ENCODE results near the gene CD164.
"Not testable (repeated sequence)": the region's sequence is repeated elsewhere in the genome, so short reads cannot be mapped to it uniquely, and the experiment has no call there.

CD164 gene

DNA sequence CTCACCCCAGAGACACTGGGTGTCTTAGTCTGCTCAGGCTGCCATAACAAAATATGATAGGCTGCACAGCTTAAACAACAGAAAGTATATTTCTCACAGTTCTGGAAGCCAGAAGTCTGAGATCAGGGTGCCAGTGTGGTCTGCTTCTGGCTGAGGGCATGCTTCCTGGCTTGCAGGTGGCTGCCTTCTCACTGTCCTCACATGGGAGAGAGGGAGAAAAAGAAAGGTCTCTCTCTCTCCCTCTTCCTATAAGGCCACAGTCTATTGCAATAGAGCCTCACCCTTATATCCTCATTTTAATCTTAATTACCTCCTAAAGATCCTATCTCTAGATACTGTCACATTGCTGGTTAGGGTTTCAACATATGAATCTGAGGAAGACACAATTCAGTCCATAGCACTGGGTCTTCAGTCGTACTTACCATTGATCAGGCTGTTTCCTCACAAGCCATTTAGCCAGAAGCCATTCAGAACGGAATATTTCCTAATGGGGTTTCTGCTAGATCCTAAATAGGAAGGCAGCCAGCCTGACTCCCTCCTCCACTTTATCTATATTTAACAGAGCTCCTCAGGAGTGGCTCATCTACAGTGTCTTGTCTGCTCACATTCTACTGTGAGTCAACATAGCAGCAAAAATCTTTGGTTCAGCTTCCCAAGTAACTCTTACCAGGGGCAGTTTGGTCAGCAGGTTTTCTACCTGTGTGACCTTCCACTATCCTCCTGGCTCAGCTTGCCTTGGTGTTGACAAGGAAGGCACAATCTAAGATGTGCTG lies 42.2 kb downstream of the CD164 start:
- H3K4me3 ChIP-seq (replicated peaks; ENCODE audit: low read depth, low read length): no peak overlapping the region
- TF ChIP-seq, protein P1, sequence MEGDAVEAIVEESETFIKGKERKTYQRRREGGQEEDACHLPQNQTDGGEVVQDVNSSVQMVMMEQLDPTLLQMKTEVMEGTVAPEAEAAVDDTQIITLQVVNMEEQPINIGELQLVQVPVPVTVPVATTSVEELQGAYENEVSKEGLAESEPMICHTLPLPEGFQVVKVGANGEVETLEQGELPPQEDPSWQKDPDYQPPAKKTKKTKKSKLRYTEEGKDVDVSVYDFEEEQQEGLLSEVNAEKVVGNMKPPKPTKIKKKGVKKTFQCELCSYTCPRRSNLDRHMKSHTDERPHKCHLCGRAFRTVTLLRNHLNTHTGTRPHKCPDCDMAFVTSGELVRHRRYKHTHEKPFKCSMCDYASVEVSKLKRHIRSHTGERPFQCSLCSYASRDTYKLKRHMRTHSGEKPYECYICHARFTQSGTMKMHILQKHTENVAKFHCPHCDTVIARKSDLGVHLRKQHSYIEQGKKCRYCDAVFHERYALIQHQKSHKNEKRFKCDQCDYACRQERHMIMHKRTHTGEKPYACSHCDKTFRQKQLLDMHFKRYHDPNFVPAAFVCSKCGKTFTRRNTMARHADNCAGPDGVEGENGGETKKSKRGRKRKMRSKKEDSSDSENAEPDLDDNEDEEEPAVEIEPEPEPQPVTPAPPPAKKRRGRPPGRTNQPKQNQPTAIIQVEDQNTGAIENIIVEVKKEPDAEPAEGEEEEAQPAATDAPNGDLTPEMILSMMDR (IDR thresholded peaks at IDR 0.05; ENCODE audit: low read depth, low read length, missing control alignments): no peak
- no peak for DNase-seq (ENCODE audit: extremely low read depth, low read depth)

DNA sequence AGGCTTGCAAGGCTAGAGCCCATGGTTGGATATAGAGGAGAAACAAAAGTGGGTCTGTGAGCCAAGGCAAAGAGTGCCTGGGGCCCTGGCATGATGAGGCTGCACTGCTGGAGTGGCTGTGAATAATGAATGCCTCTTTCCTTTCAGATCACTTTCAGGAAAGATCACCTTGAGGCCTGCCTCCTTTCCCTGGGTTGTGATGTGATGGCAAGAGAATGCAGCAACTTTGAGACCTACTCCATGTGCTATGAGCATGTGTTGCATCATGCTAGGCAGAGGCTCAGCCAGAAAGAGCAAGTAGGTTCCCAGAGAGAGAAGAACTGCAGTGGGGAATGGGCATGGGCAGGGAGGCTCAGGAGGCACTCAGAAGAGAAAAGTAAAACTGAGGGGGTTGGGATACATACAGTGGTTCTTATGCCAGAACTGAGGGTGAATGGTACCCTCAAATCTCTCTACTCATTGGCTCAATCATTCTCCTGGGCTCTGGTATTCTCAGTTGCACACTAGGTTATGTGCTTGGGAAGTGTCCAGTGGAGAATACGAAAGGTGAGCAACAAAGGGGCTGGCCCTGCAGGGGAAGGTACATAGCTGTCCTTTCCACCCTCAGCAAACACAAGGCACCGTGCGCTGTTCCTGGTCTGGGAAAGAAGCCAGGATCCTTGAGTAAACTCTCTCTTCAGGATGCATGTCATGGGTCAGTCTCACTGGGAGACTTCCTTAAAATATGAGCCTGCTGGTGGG lies 45.9 kb downstream of the CD164 start:
- DNase-seq (ENCODE audit: extremely low read depth, low read depth): no peak
- TF ChIP-seq, protein P1 (IDR thresholded peaks at IDR 0.05; ENCODE audit: low read depth, low read length, missing control alignments): no peak

DNA sequence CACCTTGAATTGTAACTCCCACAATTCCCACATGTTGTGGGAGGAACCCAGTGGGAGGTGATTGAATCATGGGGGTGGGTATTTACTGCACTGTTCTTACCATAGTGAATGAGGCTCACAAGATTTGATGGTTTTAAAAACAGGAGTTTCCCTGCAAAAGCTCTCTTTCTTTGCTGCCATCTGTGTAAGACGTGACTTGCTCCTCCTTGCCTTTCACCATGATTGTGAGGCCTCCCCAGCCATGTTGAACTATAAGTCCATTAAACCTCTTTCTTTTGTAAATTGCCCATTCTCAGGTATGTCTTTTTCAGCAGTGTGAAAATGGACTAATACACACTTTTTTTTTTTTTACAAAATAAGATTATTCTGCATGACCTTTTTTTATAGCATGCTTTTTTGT lies 48.4 kb downstream of the CD164 start:
- DNase-seq (ENCODE audit: extremely low read depth, low read depth); H3K4me3 ChIP-seq (replicated peaks; ENCODE audit: low read depth, low read length): not testable (repeated sequence)

More for the DNA sequence above, 45.9 kb downstream of the CD164 start:
- no peak overlapping the region for H3K4me3 ChIP-seq (replicated peaks; ENCODE audit: low read depth, low read length)

DNA sequence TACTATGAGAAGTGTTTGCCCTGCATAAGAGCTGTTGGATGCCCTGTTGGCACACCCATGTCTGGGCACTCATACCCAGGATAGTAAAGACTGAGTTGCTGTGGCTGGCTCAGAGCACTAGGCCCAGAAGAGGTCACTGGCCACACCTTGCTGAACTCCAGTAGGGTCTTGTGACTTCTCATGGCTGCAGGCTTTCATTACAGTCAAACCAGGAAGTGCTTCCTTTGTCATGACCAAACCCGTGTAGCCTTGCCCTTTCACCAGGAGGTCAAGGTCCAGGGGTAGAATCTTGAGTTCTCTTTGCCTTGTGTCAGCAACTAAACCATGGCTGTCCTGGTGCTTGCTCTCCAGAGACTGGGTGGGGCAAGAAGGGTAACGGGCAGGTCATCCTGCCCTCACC lies 49.5 kb downstream of the CD164 start:
- no peak for DNase-seq (ENCODE audit: extremely low read depth, low read depth)
- TF ChIP-seq, protein P1 (IDR thresholded peaks at IDR 0.05; ENCODE audit: low read depth, low read length, missing control alignments): no peak
- no peak overlapping the region for H3K4me3 ChIP-seq (replicated peaks; ENCODE audit: low read depth, low read length)

DNA sequence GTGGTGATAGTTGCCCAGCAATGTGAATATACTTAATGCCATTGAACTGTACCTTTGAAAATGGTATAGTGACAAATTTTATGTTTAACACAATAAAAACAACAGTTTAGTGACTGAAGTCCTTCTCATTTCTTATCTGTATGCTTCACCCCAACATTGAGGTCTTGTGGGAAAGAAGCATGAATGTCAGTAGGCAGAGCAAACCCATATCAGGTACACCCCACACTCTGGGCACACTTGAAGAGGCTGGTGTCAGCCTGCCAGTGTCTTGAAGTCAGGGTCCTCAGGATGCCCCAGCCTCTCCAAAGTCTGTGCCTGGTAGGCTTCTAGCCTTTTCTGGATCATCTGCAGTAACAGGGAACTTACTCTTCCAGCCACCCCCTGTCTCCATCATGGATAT lies 51.2 kb downstream of the CD164 start:
- no peak for DNase-seq (ENCODE audit: extremely low read depth, low read depth)
- H3K4me3 ChIP-seq (replicated peaks; ENCODE audit: low read depth, low read length): no peak overlapping the region
- TF ChIP-seq, protein P1 (IDR thresholded peaks at IDR 0.05; ENCODE audit: low read depth, low read length, missing control alignments): no peak

DNA sequence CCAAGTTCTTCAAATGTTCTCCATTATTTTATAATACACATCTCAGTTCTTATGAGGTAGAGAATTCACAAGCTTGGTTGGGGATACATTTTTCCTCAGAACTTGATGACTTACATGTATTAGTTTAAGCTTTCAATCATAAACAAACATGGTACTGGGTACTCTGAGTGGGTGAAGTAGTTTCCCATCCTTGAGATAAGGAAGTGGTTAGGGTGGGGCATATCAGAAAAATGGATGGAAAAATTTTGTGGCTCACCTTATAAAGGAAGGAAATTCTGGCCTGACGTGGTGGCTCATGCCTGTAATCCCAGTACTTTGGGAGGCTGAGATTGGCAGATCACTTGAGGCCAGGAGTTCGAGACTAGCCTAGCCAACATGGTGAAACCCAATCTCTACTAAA lies 52.0 kb downstream of the CD164 start:
- no peak for DNase-seq (ENCODE audit: extremely low read depth, low read depth)
- H3K4me3 ChIP-seq (replicated peaks; ENCODE audit: low read depth, low read length): no peak overlapping the region
- TF ChIP-seq, protein P1 (IDR thresholded peaks at IDR 0.05; ENCODE audit: low read depth, low read length, missing control alignments): no peak

DNA sequence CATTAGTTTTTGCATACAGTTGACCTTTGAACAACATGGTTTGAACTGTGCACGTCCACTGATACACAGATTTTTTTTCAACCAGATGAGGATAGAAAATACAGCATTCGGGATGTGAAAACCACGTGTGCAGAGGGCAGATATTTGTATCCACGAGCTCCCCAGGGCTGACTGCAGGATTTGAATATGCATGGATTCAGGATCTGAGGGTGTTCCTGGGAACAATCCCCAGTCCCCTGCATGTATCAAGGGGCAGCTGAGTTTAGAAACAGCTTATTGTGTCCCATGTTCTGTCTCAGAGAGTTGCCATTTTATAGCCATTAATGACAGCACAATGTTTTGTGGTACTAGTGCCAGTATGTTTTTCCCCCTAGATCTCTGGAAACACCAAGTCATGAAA lies 53.6 kb downstream of the CD164 start:
- TF ChIP-seq, protein P1 (IDR thresholded peaks at IDR 0.05; ENCODE audit: low read depth, low read length, missing control alignments): no peak
- no peak overlapping the region for H3K4me3 ChIP-seq (replicated peaks; ENCODE audit: low read depth, low read length)
- no peak for DNase-seq (ENCODE audit: extremely low read depth, low read depth)
